Hematopoietic multipotent progenitor cell treated with erythropoietin and hydrocortisone succinate and interleukin-3 and kit ligand, for 15 days (in vitro differentiated cells): Measurements from ENCODE around the gene IL22RA1.

ENCODE experiments used
- DNase-seq: peaks from one replicate; pipeline ENCODE4 v3.0.0-alpha.2; 2015; ENCODE audit warnings: low spot score

The IL22RA1 gene

GRCh38 chr1:24136956-24137539 is 5.9 kb downstream of the IL22RA1 start:
- DNase-seq: no peak

GRCh38 chr1:24134376-24134775 is 8.6 kb downstream of the IL22RA1 start:
- no peak for DNase-seq

- DNase-seq: no peak
Observed at GRCh38 chr1:24133819-24134218, 9.1 kb downstream of the IL22RA1 start.

GRCh38 chr1:24130385-24130784 is 12.6 kb downstream of the IL22RA1 start:
- no peak for DNase-seq

- no peak for DNase-seq
Observed at GRCh38 chr1:24127801-24128363, 15.1 kb downstream of the IL22RA1 start.

GRCh38 chr1:24127134-24127800 is 15.7 kb downstream of the IL22RA1 start:
- no peak for DNase-seq

- no peak for DNase-seq
Observed at GRCh38 chr1:24126672-24127023, 16.3 kb downstream of the IL22RA1 start.

GRCh38 chr1:24126018-24126671 is 16.8 kb downstream of the IL22RA1 start:
- DNase-seq: no peak

- no peak for DNase-seq
Observed at GRCh38 chr1:24125456-24125855, 17.5 kb downstream of the IL22RA1 start.

GRCh38 chr1:24124980-24125379 is 18.0 kb downstream of the IL22RA1 start:
- DNase-seq: no peak

GRCh38 chr1:24123611-24124010 is 19.3 kb downstream of the IL22RA1 start:
- DNase-seq: no peak

GRCh38 chr1:24122776-24123175 is 20.2 kb downstream of the IL22RA1 start:
- DNase-seq: no peak

- DNase-seq: no peak
Observed at GRCh38 chr1:24121406-24121805, 21.5 kb downstream of the IL22RA1 start.

GRCh38 chr1:24120965-24121364 is 22.0 kb downstream of the IL22RA1 start:
- no peak for DNase-seq

GRCh38 chr1:24119859-24120756 is 22.8 kb downstream of the IL22RA1 start:
- no peak for DNase-seq

- DNase-seq: no peak
Observed at GRCh38 chr1:24119489-24119858, 23.5 kb downstream of the IL22RA1 start.

- no peak for DNase-seq
Observed at GRCh38 chr1:24118410-24119242, 24.3 kb downstream of the IL22RA1 start.

- no peak for DNase-seq
Observed at GRCh38 chr1:24117722-24118409, 25.1 kb downstream of the IL22RA1 start.

GRCh38 chr1:24117132-24117531 is 25.8 kb downstream of the IL22RA1 start:
- no peak for DNase-seq

- no peak for DNase-seq
Observed at GRCh38 chr1:24114753-24115152, 28.2 kb downstream of the IL22RA1 start.

GRCh38 chr1:24113641-24114033 is 29.3 kb downstream of the IL22RA1 start:
- no peak for DNase-seq
